H1 (cell line): ENCODE measurements around the gene KIF13A. TPM values are rescaled to one million over a fixed set of nuclear protein-coding genes. Genes with fewer than 3 reads are reported as not detected.

Experiments used
- CTCF ChIA-PET: fragments of 300-600 bp; sonication (Branson Sonifier 250); formaldehyde crosslinking; loops from one replicate; lab custom pipeline; 2021; ENCODE audit not compliant: partially characterized antibody; lab: Charles Lee
- POLR2A ChIA-PET: fragments of 300-600 bp; sonication (Branson Sonifier 250); formaldehyde crosslinking; loops from one replicate; lab custom pipeline; 2021; ENCODE audit warnings: inconsistent platforms; ENCODE audit not compliant: partially characterized antibody; lab: Charles Lee
- DNase-seq, 2 experiments: peaks; one replicate each; pipeline versions ENCODE4 v3.0.0 to v3.0.0-alpha.2; 2010 to 2022; ENCODE audit warnings: low spot score in 2 of 2, low read depth in 1 of 2, mixed read lengths in 1 of 2
- FAIRE-seq: peaks from 2 replicates; lab custom pipeline; 2011; peaks lifted over from hg19 to GRCh38; lab: Jason Lieb, UNC
- H2AFZ ChIP-seq: 2 replicates; pipeline ENCODE4 v1.8.1; 2012; ENCODE audit warnings: low read length, inconsistent platforms
- H2AK5ac ChIP-seq: 2 replicates; pipeline ENCODE4 v1.6.1; 2013; ENCODE audit warnings: low read depth, low read length
- H2BK120ac ChIP-seq: replicated peaks from 2 replicates; pipeline ENCODE3; 2013; ENCODE audit warnings: low read depth, low read length, inconsistent platforms
- H2BK12ac ChIP-seq: 2 replicates; pipeline ENCODE4 v1.6.1; 2013; ENCODE audit warnings: low read depth, low read length
- H2BK15ac ChIP-seq: 2 replicates; pipeline ENCODE4 v1.6.1; 2013; ENCODE audit warnings: low read length
- H2BK20ac ChIP-seq: 2 replicates; pipeline ENCODE4 v1.6.1; 2013; ENCODE audit warnings: low read length
- H2BK5ac ChIP-seq: 2 replicates; pipeline ENCODE4 v1.6.1; 2013; ENCODE audit warnings: low read depth, low read length
- H3K14ac ChIP-seq: 2 replicates; pipeline ENCODE4 v1.6.1; 2013; ENCODE audit warnings: inconsistent platforms; ENCODE audit not compliant: insufficient read length
- H3K18ac ChIP-seq: 2 replicates; pipeline ENCODE4 v1.6.1; 2013; ENCODE audit warnings: low read length; ENCODE audit errors: extremely low read depth
- H3K23ac ChIP-seq: 2 replicates; pipeline ENCODE4 v1.6.1; 2013; ENCODE audit warnings: inconsistent platforms; ENCODE audit not compliant: insufficient read length
- H3K23me2 ChIP-seq: 2 replicates; pipeline ENCODE4 v1.6.1; 2013; ENCODE audit warnings: low read depth, low read length
- H3K27ac ChIP-seq: 2 replicates; pipeline ENCODE4 v1.6.1; 2011; ENCODE audit warnings: low read depth, low read length, inconsistent platforms
- H3K27me3 ChIP-seq, 4 experiments: replicated peaks in 1 of 4; 1 replicate in 1 of 4; 2 replicates in 3 of 4; pipeline versions ENCODE4 v1.6.1 to v1.8.1; 2011 to 2013; ENCODE audit warnings: low read length in 3 of 4, mild to moderate bottlenecking in 3 of 4, inconsistent platforms in 2 of 4, mixed read lengths in 2 of 4, moderate library complexity in 1 of 4; ENCODE audit not compliant: control insufficient read depth in 3 of 4, insufficient read depth in 3 of 4; ENCODE audit errors: extremely low read depth in 1 of 4
- H3K36me3 ChIP-seq, 4 experiments: 2 replicates each; pipeline versions ENCODE4 v1.6.1 to v1.8.1; 2011 to 2013; ENCODE audit warnings: mild to moderate bottlenecking in 4 of 4, low read length in 3 of 4, moderate library complexity in 2 of 4, control low read depth in 1 of 4, inconsistent platforms in 1 of 4; ENCODE audit not compliant: insufficient read depth in 4 of 4, control insufficient read depth in 2 of 4
- H3K4ac ChIP-seq: replicated peaks from 2 replicates; pipeline ENCODE3; 2013; ENCODE audit warnings: low read length, low read depth, mixed read lengths, inconsistent platforms; ENCODE audit not compliant: insufficient read length
- H3K4me1 ChIP-seq, 4 experiments: replicated peaks in 1 of 4; 1 replicate in 1 of 4; 2 replicates in 3 of 4; pipeline versions ENCODE4 v1.6.1 to v1.8.1; 2011 to 2013; ENCODE audit warnings: low read length in 3 of 4, inconsistent platforms in 2 of 4, mixed read lengths in 1 of 4; ENCODE audit not compliant: insufficient read depth in 4 of 4, control insufficient read depth in 3 of 4
- H3K4me2 ChIP-seq, 2 experiments: 2 replicates each; pipeline versions ENCODE4 v1.6.1 to v1.8.1; 2011 to 2013; ENCODE audit warnings: low read depth in 2 of 2, low read length in 2 of 2, control low read depth in 1 of 2, inconsistent platforms in 1 of 2, mild to moderate bottlenecking in 1 of 2; ENCODE audit not compliant: insufficient read depth in 1 of 2
- H3K4me3 ChIP-seq, 4 experiments: fragments of 200-600, 300-600 bp in 1 of 4; sonication (generic), shearing (Covaris generic), sonication (Bioruptor Twin) in 1 of 4; 2 replicates each; pipeline versions ENCODE4 v1.5.1 to v1.8.1; 2011 to 2016; ENCODE audit warnings: low read length in 4 of 4, low read depth in 3 of 4, control low read depth in 2 of 4, inconsistent platforms in 2 of 4, mild to moderate bottlenecking in 2 of 4, mixed read lengths in 1 of 4, moderate library complexity in 1 of 4; ENCODE audit not compliant: insufficient read depth in 2 of 4; ENCODE audit errors: extremely low read depth in 1 of 4
- H3K56ac ChIP-seq: replicated peaks from 2 replicates; pipeline ENCODE3; 2013; ENCODE audit warnings: low read depth, mild to moderate bottlenecking, mixed read lengths, low read length, inconsistent platforms; ENCODE audit not compliant: insufficient read length
- H3K79me1 ChIP-seq: 2 replicates; pipeline ENCODE4 v1.6.1; 2013; ENCODE audit warnings: low read depth, low read length, control low read depth
- H3K79me2 ChIP-seq, 2 experiments: 2 replicates each; pipeline versions ENCODE4 v1.6.1 to v1.8.1; 2012 to 2013; ENCODE audit warnings: low read length in 2 of 2, mild to moderate bottlenecking in 2 of 2, inconsistent platforms in 1 of 2; ENCODE audit not compliant: insufficient read depth in 2 of 2, control insufficient read depth in 1 of 2
- H3K9ac ChIP-seq, 4 experiments: replicated peaks in 1 of 4; 1 replicate in 1 of 4; 2 replicates in 3 of 4; pipeline versions ENCODE4 v1.6.1 to v1.8.1; 2011 to 2013; ENCODE audit warnings: low read depth in 3 of 4, low read length in 3 of 4, control low read depth in 2 of 4, mild to moderate bottlenecking in 2 of 4, moderate library complexity in 2 of 4, inconsistent platforms in 1 of 4; ENCODE audit errors: extremely low read depth in 1 of 4
- H3K9me3 ChIP-seq, 2 experiments: 2 replicates each; pipeline versions ENCODE4 v1.6.1 to v1.8.1; 2012 to 2013; ENCODE audit warnings: mild to moderate bottlenecking in 2 of 2, moderate library complexity in 2 of 2, control low read depth in 1 of 2, inconsistent platforms in 1 of 2, low read depth in 1 of 2, low read length in 1 of 2, mixed read lengths in 1 of 2; ENCODE audit not compliant: insufficient read depth in 2 of 2
- H4K20me1 ChIP-seq, 2 experiments: replicated peaks in 1 of 2; 2 replicates each; pipeline versions ENCODE3 to v1.8.1; 2011 to 2013; ENCODE audit warnings: inconsistent platforms in 2 of 2, low read length in 2 of 2, mild to moderate bottlenecking in 1 of 2; ENCODE audit not compliant: insufficient read depth in 2 of 2, control insufficient read depth in 1 of 2
- H4K5ac ChIP-seq: 2 replicates; pipeline ENCODE4 v1.6.1; 2013; ENCODE audit warnings: low read length, low read depth, mixed read lengths, inconsistent platforms; ENCODE audit not compliant: insufficient read length
- H4K8ac ChIP-seq: 2 replicates; pipeline ENCODE4 v1.8.0; 2013; ENCODE audit warnings: mild to moderate bottlenecking, moderate library complexity, low read length, inconsistent platforms; ENCODE audit not compliant: insufficient read depth; ENCODE audit errors: extremely low read depth
- H4K91ac ChIP-seq: replicated peaks from 2 replicates; pipeline ENCODE3; 2013; ENCODE audit warnings: low read length, mixed read lengths, inconsistent platforms; ENCODE audit not compliant: insufficient read length
- ASH2L ChIP-seq: fragments of 200-600, 300-600 bp; sonication (generic); IDR thresholded peaks from one replicate; pipeline ENCODE4 v1.7.1; 2017; ENCODE audit warnings: low read length
- CBX8 ChIP-seq: fragments of 300-800, 300-1000 bp; sonication (generic); IDR thresholded peaks from 2 replicates; pipeline ENCODE4 v1.7.1; 2016; ENCODE audit warnings: low read depth, low read length, borderline replicate concordance
- CREB1 ChIP-seq: IDR thresholded peaks from 2 replicates; pipeline ENCODE4 v1.6.1; 2012; ENCODE audit warnings: inconsistent platforms
- EP300 ChIP-seq, 2 experiments: IDR thresholded peaks; 1 replicate in 1 of 2; 2 replicates in 1 of 2; pipeline ENCODE4 v1.6.1; 2011 to 2012; ENCODE audit warnings: low read depth in 2 of 2, low read length in 2 of 2, mild to moderate bottlenecking in 2 of 2, borderline replicate concordance in 1 of 2, inconsistent platforms in 1 of 2, moderate library complexity in 1 of 2
- RXRA ChIP-seq: IDR thresholded peaks from 2 replicates; pipeline ENCODE4 v1.6.1; 2011; ENCODE audit warnings: low read depth, mild to moderate bottlenecking, low read length, moderate library complexity; ENCODE audit not compliant: insufficient read depth
- TAF1 ChIP-seq: IDR thresholded peaks from 2 replicates; pipeline ENCODE4 v1.6.1; 2011; ENCODE audit warnings: mild to moderate bottlenecking, low read depth, low read length
- TAF7 ChIP-seq: optimal IDR thresholded peaks from 2 replicates; pipeline ENCODE3; 2011; ENCODE audit warnings: low read depth, mild to moderate bottlenecking, inconsistent platforms, low read length, moderate library complexity, borderline replicate concordance
- WGBS, 2 experiments: shearing (Covaris generic) in 1 of 2; methylation state at CpG; one replicate each; pipeline versions ENCODE4 v1.1.6 to v1.1.7; 2013 to 2015; ENCODE audit warnings: low lambda C conversion rate in 2 of 2, mixed read lengths in 2 of 2, inconsistent platforms in 1 of 2, low coverage in 1 of 2, missing lambda C conversion rate in 1 of 2; ENCODE audit not compliant: insufficient replicate concordance in 2 of 2, insufficient coverage in 1 of 2, insufficient read length in 1 of 2; ENCODE audit errors: extremely low coverage in 1 of 2, missing lambda C conversion rate in 1 of 2; 5-methylcytosine and 5-hydroxymethylcytosine counted together
- polyA plus RNA-seq, 7 experiments: library from polyadenylated mRNA; depleted of rRNA in 3 of 7; stranded (reverse) in 5 of 7; unstranded in 2 of 7; fragments of >200 nt in 5 of 7; fragments of 200-250 nt in 2 of 7; gene quantifications; 1 replicate in 5 of 7; 2 replicates in 1 of 7; 4 replicates in 1 of 7; pipeline versions ENCODE4 v1.2.1 to v1.2.3, GENCODE V29; 2011 to 2013; ENCODE audit warnings: missing spikeins in 2 of 7, mixed read lengths in 2 of 7
- total RNA-seq: library from RNA; stranded (reverse); fragmentation: NEBNext Ultra II Directional; extraction: Animal tissue kit (Norgen Biotek cat#: 25700); gene quantifications from 2 replicates; pipeline ENCODE4 v1.2.1, GENCODE V29; 2021

Gene KIF13A
- total and polyA plus RNA-seq, 2 of the 8 experiments (the other 6 are each of a cell fraction or from before 2014, with no cell fraction given), result 14.7 to 40.8 TPM

- no peak overlapping the region for H3K56ac ChIP-seq
- no peak overlapping the region for H3K14ac ChIP-seq
- H3K79me1 ChIP-seq, result 0 out of 2 replicates have a peak, but pooled peaks cover 3% of the 10 kb centered on the region
- no peak overlapping the region for H3K9ac ChIP-seq
- H2BK12ac ChIP-seq, result no peak overlapping the region
- DNase-seq (peak in 1 of 2 experiments; percentile 22), FAIRE-seq (no peak)
- no peak overlapping the region for H2BK15ac ChIP-seq
- 80% methylated on average over 10 of the region's 11 CpGs; no CpG with 5 or more reads in 1 of the 2 experiments for WGBS, 2 experiments
- H4K5ac ChIP-seq, result no peak overlapping the region
- no peak overlapping the region for H2BK5ac ChIP-seq
- H2AFZ ChIP-seq, result no peak overlapping the region
- H3K4me2 ChIP-seq, result peak overlapping the region; percentile 31 to 89; a peak in 3 of 4 replicates
- H3K18ac ChIP-seq, result no peak overlapping the region
- peaks cover 11% of the 10 kb centered on the region for H3K23me2 ChIP-seq
- peaks cover 3 to 18% (median 8%) of the 10 kb centered on the region in 4 experiments for H3K4me1 ChIP-seq
- H4K8ac ChIP-seq, result no peak overlapping the region
- H4K20me1 ChIP-seq, result peaks cover 4 to 7% of the 10 kb centered on the region in 2 experiments
- no peak for TF ChIP-seq CBX8
- TF ChIP-seq CREB1, result no peak
- TF ChIP-seq EP300 (IDR thresholded peaks at IDR 0.05; ENCODE audit: borderline replicate concordance in 1 of 2, low read depth in 2 of 2, low read length in 2 of 2), result no peak
- no peak for TF ChIP-seq RXRA
- no peak for TF ChIP-seq TAF1
- no peak for TF ChIP-seq TAF7
- no peak for TF ChIP-seq ASH2L
- H3K23ac ChIP-seq, result no peak overlapping the region
- peaks cover 0 to 4% (median 0%) of the 10 kb centered on the region in 4 experiments; a peak in 2 of 7 replicates for H3K27me3 ChIP-seq
- H2BK120ac ChIP-seq, result no peak overlapping the region
- peaks cover 0 to 63% of the 10 kb centered on the region in 2 experiments; a peak in 3 of 4 replicates for H3K79me2 ChIP-seq
- H3K9me3 ChIP-seq, result no peaks in the 10 kb centered on the region
- H4K91ac ChIP-seq, result no peak overlapping the region
- no peak overlapping the region for H2AK5ac ChIP-seq
- POLR2A ChIA-PET, result interaction anchor here (0.6 to 2.7 kb wide), 9 partner anchors 10 to 272 kb away, joined by 3 to 10 read pairs (median 4); no protein-coding TSS in a partner anchor
- 0 out of 8 replicates have a peak overlapping the region, but pooled peaks of 1 of the 4 experiments have one; percentile 25 for H3K4me3 ChIP-seq
- CTCF ChIA-PET, result interaction anchor here (0.6 to 2.2 kb wide), 4 partner anchors 14 to 137 kb away, joined by 3 to 7 read pairs (median 4); partner anchors contain the start of gene NHLRC1
- H3K27ac ChIP-seq, result no peak overlapping the region
- no peak overlapping the region for H3K4ac ChIP-seq
- no peak overlapping the region for H2BK20ac ChIP-seq
- peaks cover 0 to 7% (median 0%) of the 10 kb centered on the region in 4 experiments; a peak in 2 of 8 replicates for H3K36me3 ChIP-seq
Measured at GRCh38 chr6:17984812-17985670, 2.4 kb downstream of the KIF13A start.
